D721Med (cell line): Measurements from ENCODE around the gene C10orf88.
"Not testable (repeated sequence)": the region's sequence is repeated elsewhere in the genome, so short reads cannot be mapped to it uniquely, and the experiment has no call there.

Source experiments
- DNase-seq: peaks from one replicate; pipeline ENCODE4 v3.0.0; 2011; ENCODE audit warnings: low spot score; ENCODE audit not compliant: insufficient read length
- FAIRE-seq: peaks from 2 replicates; lab custom pipeline; 2011; peaks lifted over from hg19 to GRCh38; lab: Jason Lieb, UNC
- CTCF ChIP-seq: IDR thresholded peaks from 2 replicates; pipeline ENCODE4 v1.5.1; 2012; ENCODE audit warnings: mild to moderate bottlenecking, control low read depth; ENCODE audit not compliant: insufficient read depth; ENCODE audit errors: missing control alignments

C10orf88 gene

GRCh38 chr10:122939133-122939855, 14.7 kb downstream of the C10orf88 start:
- no peak for TF ChIP-seq CTCF
- FAIRE-seq (no peak), DNase-seq (no peak)

GRCh38 chr10:122931088-122931906, 22.7 kb downstream of the C10orf88 start:
- TF ChIP-seq CTCF, result no peak

GRCh38 chr10:122930140-122930539, 23.9 kb downstream of the C10orf88 start:
- no peak for TF ChIP-seq CTCF
- DNase-seq (no peak), FAIRE-seq (no peak)

More at GRCh38 chr10:122931088-122931906, 22.7 kb downstream of the C10orf88 start:
- FAIRE-seq, result no peak
- DNase-seq, result no peak

GRCh38 chr10:122915700-122916099, 38.3 kb downstream of the C10orf88 start:
- TF ChIP-seq CTCF, result no peak
- no peak for FAIRE-seq

GRCh38 chr10:122911889-122912484, 42.0 kb downstream of the C10orf88 start:
- TF ChIP-seq CTCF, result no peak
- FAIRE-seq (no peak), DNase-seq (no peak)

More at GRCh38 chr10:122915700-122916099, 38.3 kb downstream of the C10orf88 start:
- no peak for DNase-seq

GRCh38 chr10:122910310-122910709, 43.7 kb downstream of the C10orf88 start, which contains the start of gene FAM24A:
Gene FAM24A (plus strand): TSS chr10:122910610. CDS start chr10:122911635, 1,025 bp downstream.
- no peak for FAIRE-seq
- TF ChIP-seq CTCF, result no peak
- DNase-seq, result no peak

GRCh38 chr10:122903861-122904260, 50.2 kb downstream of the C10orf88 start:
- not testable (repeated sequence) for FAIRE-seq

More at GRCh38 chr10:122903861-122904260, 50.2 kb downstream of the C10orf88 start:
- not testable (repeated sequence) for DNase-seq
